Cardiac muscle cell (in vitro differentiated cells and primary cell): ENCODE measurements around the gene PLD1. TPM values are rescaled to one million over a fixed set of nuclear protein-coding genes. Genes with fewer than 3 reads are reported as not detected.

Experiments
- DNase-seq, 2 donors: peaks; one replicate each; pipeline versions ENCODE4 v3.0.0 to v3.0.0-alpha.2; 2010 to 2017; ENCODE audit warnings: low read depth in 1 of 2, low spot score in 1 of 2
- H3K27ac ChIP-seq: fragments of 200-600 bp; sonication (generic); 2 replicates; pipeline ENCODE4 v1.5.1; 2016
- H3K27me3 ChIP-seq: fragments of 200-600 bp; sonication (generic); 2 replicates; pipeline ENCODE4 v1.6.0; 2016; ENCODE audit warnings: control low read depth
- H3K36me3 ChIP-seq: fragments of 200-600 bp; sonication (generic); 2 replicates; pipeline ENCODE4 v1.5.1; 2016; ENCODE audit warnings: control low read depth
- H3K4me1 ChIP-seq: fragments of 200-600 bp; sonication (generic); 2 replicates; pipeline ENCODE4 v1.8.1; 2017; ENCODE audit warnings: low read depth, mild to moderate bottlenecking, mixed run types
- H3K4me3 ChIP-seq: fragments of 200-600 bp; sonication (generic); 2 replicates; pipeline ENCODE4 v1.5.1; 2016; ENCODE audit warnings: mild to moderate bottlenecking
- H3K9me3 ChIP-seq: fragments of 200-600 bp; sonication (generic); 2 replicates; pipeline ENCODE4 v1.5.1; 2017; ENCODE audit warnings: low read depth, mild to moderate bottlenecking, control low read depth
- CTCF ChIP-seq: IDR thresholded peaks from 2 replicates; pipeline ENCODE4 v1.5.1; 2012; ENCODE audit warnings: low read depth, mild to moderate bottlenecking, low read length
- polyA plus RNA-seq: library from polyadenylated mRNA; unstranded; fragments of >200 nt; fragmentation: Nextera tagmentation; extraction: Ambion mirVana; gene quantifications from 2 replicates; pipeline ENCODE4 v1.2.1, GENCODE V29; 2016
- total RNA-seq: library from RNA; depleted of rRNA; stranded (reverse); fragments of >200 nt; gene quantifications from 2 replicates; pipeline ENCODE4 v1.2.3, GENCODE V29; 2016

PLD1 gene
- total and polyA plus RNA-seq, 2 experiments from 2014 or later = 18.3 to 35.1 TPM

- Histone ChIP-seq H3K27ac (peak overlapping the region; percentile 2), H3K4me1 (peaks cover 52% of the 10 kb centered on the region), H3K36me3 (no peaks in the 10 kb centered on the region), H3K4me3 (no peak overlapping the region), H3K27me3 (no peaks in the 10 kb centered on the region), H3K9me3 (no peaks in the 10 kb centered on the region)
- no peak for TF ChIP-seq CTCF
- DNase-seq = no peak
Measured at GRCh38 chr3:171644681-171645080, 165.6 kb downstream of the PLD1 start.

GRCh38 chr3:171643681-171644080, 166.6 kb downstream of the PLD1 start:
- Histone ChIP-seq H3K9me3 (no peaks in the 10 kb centered on the region), H3K36me3 (peaks cover under 1% of the 10 kb centered on the region), H3K27me3 (no peaks in the 10 kb centered on the region), H3K4me3 (no peak overlapping the region), H3K4me1 (peaks cover 53% of the 10 kb centered on the region), H3K27ac (peak overlapping the region; percentile 90)
- TF ChIP-seq CTCF = no peak
- DNase-seq = no peak

GRCh38 chr3:171643033-171643432, 167.2 kb downstream of the PLD1 start:
- Histone ChIP-seq H3K9me3 (no peaks in the 10 kb centered on the region), H3K36me3 (peaks cover 3% of the 10 kb centered on the region), H3K4me1 (peaks cover 53% of the 10 kb centered on the region), H3K27me3 (no peaks in the 10 kb centered on the region), H3K4me3 (no peak overlapping the region), H3K27ac (peak overlapping the region; percentile 90)
- no peak for TF ChIP-seq CTCF
- no peak for DNase-seq

- H3K9me3 ChIP-seq = no peaks in the 10 kb centered on the region
- peak; percentile 19 for TF ChIP-seq CTCF
- peak; percentile 49 to 81 for DNase-seq
- H3K4me1 ChIP-seq = peaks cover 42% of the 10 kb centered on the region
- H3K27me3 ChIP-seq = no peaks in the 10 kb centered on the region
- no peak overlapping the region for H3K4me3 ChIP-seq
- peaks cover 10% of the 10 kb centered on the region for H3K36me3 ChIP-seq
- peak overlapping the region; percentile 94 for H3K27ac ChIP-seq
Measured at GRCh38 chr3:171640520-171641412, 169.5 kb downstream of the PLD1 start.

- Histone ChIP-seq H3K27ac (no peak overlapping the region), H3K27me3 (no peaks in the 10 kb centered on the region), H3K9me3 (no peaks in the 10 kb centered on the region), H3K4me3 (no peak overlapping the region), H3K36me3 (peaks cover 10% of the 10 kb centered on the region), H3K4me1 (peaks cover 17% of the 10 kb centered on the region)
- no peak for TF ChIP-seq CTCF
- no peak for DNase-seq
Measured at GRCh38 chr3:171636666-171637065, 173.6 kb downstream of the PLD1 start.
